OCI-LY3 (cell line): ENCODE measurements around the gene CSF2RB.

Source experiments
- CTCF ChIP-seq: fragments of 200-600, 300-600 bp; sonication (generic); IDR thresholded peaks from 2 replicates; pipeline ENCODE4 v1.5.1; 2014; ENCODE audit warnings: antibody characterized with exemption, low read length, low read depth
- EZH2phosphoT487 ChIP-seq: fragments of 200-600 bp; shearing (Covaris generic); IDR thresholded peaks from 2 replicates; pipeline ENCODE4 v1.6.1; 2018; ENCODE audit warnings: antibody characterized with exemption, mixed run types, low read depth

- TF ChIP-seq CTCF (no peak), EZH2phosphoT487 (no peak)
Observed at GRCh38 chr22:36901411-36902142, 11.9 kb upstream of the CSF2RB start.
